Activated CD4-positive, CD25-positive, alpha-beta regulatory T cell treated with anti-CD3 and anti-CD28 coated beads, Interleukin-2, amount 50 U/mL, for 72 hours (primary cell): ENCODE data around the gene SPAG5.
"Not testable (repeated sequence)": the region's sequence is repeated elsewhere in the genome, so short reads cannot be mapped to it uniquely, and the experiment has no call there.

Source experiments
- DNase-seq: peaks from one replicate; pipeline ENCODE4 v3.0.0; 2021

Gene SPAG5

GRCh38 chr17:28599311-28600184 lies 723 bp upstream of the SPAG5 start:
- DNase-seq = no peak

- no peak for DNase-seq
Observed at GRCh38 chr17:28598389-28598788, 436 bp downstream of the SPAG5 start.

GRCh38 chr17:28597606-28598383 lies 1.0 kb downstream of the SPAG5 start:
- no peak for DNase-seq

GRCh38 chr17:28592260-28592659 lies 6.6 kb downstream of the SPAG5 start:
- no peak for DNase-seq

- DNase-seq = no peak
Observed at GRCh38 chr17:28585851-28586250, 13.0 kb downstream of the SPAG5 start.

GRCh38 chr17:28584434-28584833 lies 14.4 kb downstream of the SPAG5 start:
- DNase-seq = no peak

GRCh38 chr17:28582513-28582912 lies 16.3 kb downstream of the SPAG5 start:
- no peak for DNase-seq

GRCh38 chr17:28580959-28581358 lies 17.9 kb downstream of the SPAG5 start:
- no peak for DNase-seq

- no peak for DNase-seq
Observed at GRCh38 chr17:28579526-28579925, 19.3 kb downstream of the SPAG5 start.

GRCh38 chr17:28578246-28579195 lies 20.3 kb downstream of the SPAG5 start:
- no peak for DNase-seq

- no peak for DNase-seq
Observed at GRCh38 chr17:28577466-28577824, 21.4 kb downstream of the SPAG5 start.

GRCh38 chr17:28576758-28577465 lies 21.9 kb downstream of the SPAG5 start, which contains the start of gene ALDOC:
TSS of gene ALDOC (minus strand) at chr17:28576895. CDS start at chr17:28575532, 1,363 bp downstream.
- peak; percentile 99 for DNase-seq

GRCh38 chr17:28576016-28576415 lies 22.8 kb downstream of the SPAG5 start:
- DNase-seq = not testable (repeated sequence)

- DNase-seq = no peak
Observed at GRCh38 chr17:28575126-28575795, 23.6 kb downstream of the SPAG5 start.

- DNase-seq = no peak
Observed at GRCh38 chr17:28574526-28574925, 24.3 kb downstream of the SPAG5 start.

- no peak for DNase-seq
Observed at GRCh38 chr17:28573966-28574480, 24.8 kb downstream of the SPAG5 start.

GRCh38 chr17:28573521-28573920 lies 25.3 kb downstream of the SPAG5 start:
- no peak for DNase-seq

GRCh38 chr17:28573040-28573380 lies 25.8 kb downstream of the SPAG5 start:
- DNase-seq = no peak

GRCh38 chr17:28572259-28573039 lies 26.4 kb downstream of the SPAG5 start:
- DNase-seq = no peak

GRCh38 chr17:28571361-28572122 lies 27.3 kb downstream of the SPAG5 start, which contains the start of gene PIGS:
TSS of gene PIGS (minus strand) at chr17:28571524. CDS start at chr17:28571496, 28 bp downstream.
- peak; percentile 89 for DNase-seq
